ENCODE measurements around the gene AGFG2.
A peak's percentile ranks its signal among the peaks of the same experiment; 100 is the strongest.

The AGFG2 gene

DNA sequence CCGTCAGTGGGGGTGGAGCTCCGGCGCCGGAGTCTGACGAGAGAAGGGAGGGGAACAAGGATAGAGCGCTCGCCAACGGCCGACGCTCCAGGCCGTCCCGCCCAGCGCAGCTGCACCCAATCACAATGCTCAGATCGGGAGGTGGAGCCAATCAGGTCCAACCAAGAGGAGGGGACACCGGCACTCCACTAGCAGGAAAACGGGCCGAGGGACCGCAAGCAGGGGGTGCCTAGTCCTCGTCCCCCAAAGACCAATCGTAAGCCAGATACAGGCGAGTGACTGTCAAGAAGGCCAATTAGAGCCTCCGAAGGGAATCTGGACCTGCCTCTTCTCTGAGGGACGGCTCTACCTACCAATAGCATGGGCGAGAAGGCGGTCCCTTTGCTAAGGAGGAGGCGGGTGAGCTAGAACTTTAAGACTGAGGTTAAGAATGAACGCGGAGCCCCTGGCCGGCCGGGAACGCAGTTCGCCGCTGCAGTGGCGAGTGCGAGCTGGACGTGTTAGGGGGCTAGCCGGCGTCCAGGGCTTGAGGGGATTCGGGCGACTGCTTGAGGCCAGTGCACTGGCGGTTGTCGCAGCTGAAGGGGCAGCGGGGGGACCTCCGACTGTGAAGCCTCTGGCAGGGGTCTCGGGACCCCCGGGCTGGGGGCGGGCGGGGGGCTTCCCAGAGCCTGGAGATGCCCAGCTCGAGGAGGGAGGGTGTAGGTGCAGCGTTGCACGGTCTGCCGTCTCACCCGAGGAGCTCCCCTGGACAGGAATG, 47.4 kb downstream of the AGFG2 start, which contains the start of gene FBXO24:
FBXO24 (plus strand) TSS at position 63 of the 760 bp plus-strand sequence; CDS start at position 361, 298 bp downstream.
- DNase-seq (ENCODE audit: low read depth): peak; percentile 98

DNA sequence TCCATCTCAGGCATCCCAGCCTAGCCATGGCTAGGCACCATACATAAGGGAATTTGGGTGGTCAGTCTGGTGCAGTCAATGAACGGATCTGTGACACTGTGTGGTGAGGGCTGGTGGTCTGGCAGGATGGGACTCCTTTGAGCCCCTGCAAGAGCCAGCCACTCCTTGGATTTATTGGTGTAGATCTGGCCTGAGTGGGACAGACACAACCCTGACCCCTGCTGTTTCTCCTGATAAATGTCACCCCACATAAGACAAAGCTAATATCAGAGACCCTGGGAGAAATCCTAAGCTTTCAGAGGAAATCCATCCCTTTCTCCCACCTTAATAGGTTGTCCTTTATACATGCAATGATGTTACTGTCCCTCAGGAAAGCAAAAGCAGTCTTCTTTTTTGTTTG, 49.4 kb downstream of the AGFG2 start:
- no peak for DNase-seq (ENCODE audit: low read depth)

GRCh38 chr7:100589341-100589947, 50.4 kb downstream of the AGFG2 start:
- DNase-seq (ENCODE audit: low read depth): no peak

DNA sequence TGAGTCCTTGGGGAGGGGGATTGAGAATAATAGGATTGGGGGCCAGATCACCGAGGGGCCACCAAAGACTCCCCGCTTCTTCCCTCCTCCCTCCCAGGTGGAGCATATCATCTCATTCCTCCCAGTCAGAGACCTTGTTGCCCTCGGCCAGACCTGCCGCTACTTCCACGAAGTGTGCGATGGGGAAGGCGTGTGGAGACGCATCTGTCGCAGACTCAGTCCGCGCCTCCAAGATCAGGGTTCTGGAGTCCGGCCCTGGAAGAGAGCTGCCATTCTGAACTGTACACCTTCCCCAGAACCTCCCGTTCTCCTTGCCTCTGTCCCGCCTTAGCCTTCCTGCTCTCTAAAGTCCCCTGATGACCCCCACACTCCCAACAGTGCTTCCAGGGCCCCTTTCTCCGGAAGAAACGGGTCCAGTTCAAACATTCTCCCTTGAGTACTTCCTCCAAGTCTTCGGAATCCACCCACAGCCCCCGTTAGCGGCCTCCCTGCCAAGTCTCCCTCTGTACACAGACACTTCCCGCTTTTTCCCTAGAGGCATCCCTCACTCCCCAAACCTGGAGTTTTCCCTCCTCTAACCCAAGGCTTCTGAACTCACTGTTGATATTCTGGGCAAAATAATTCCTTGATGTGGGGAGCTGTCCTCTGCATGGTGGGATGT, 51.2 kb downstream of the AGFG2 start:
- DNase-seq (ENCODE audit: low read depth): no peak

DNA sequence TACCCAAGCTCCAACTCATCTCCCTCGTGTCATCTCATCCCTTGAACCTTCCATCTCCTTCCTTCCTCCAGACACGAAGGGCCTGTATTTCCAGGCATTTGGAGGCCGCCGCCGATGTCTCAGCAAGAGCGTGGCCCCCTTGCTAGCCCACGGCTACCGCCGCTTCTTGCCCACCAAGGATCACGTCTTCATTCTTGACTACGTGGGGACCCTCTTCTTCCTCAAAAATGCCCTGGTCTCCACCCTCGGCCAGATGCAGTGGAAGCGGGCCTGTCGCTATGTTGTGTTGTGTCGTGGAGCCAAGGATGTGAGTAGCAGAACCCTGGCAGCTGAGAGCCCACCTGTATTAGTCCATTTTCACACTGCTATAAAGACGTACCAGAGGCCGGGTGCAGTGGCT, 52.6 kb downstream of the AGFG2 start:
- DNase-seq (ENCODE audit: low read depth): no peak

GRCh38 chr7:100595188-100595587, 56.2 kb downstream of the AGFG2 start:
- no peak for DNase-seq (ENCODE audit: low read depth)

DNA sequence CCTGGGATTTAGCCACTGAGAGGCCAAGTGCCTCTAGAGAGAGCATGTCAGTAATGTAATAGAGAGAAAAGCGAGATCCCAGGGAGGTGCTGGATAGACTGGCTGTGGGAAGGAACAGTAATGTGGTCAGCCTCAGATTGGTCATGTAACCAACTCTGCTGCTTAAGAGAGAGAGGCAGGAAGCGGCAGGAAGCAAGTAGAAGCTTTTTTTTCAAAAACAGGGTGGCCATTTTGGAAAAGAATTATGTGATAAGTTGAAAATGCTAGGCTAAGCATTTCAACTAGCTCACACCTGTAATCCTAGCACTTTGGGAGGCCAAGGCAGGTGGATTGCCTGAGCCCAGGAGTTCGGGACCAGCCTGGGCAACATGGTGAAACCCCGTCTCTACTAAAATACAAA, 59.4 kb downstream of the AGFG2 start:
- no peak for DNase-seq (ENCODE audit: low read depth)

DNA sequence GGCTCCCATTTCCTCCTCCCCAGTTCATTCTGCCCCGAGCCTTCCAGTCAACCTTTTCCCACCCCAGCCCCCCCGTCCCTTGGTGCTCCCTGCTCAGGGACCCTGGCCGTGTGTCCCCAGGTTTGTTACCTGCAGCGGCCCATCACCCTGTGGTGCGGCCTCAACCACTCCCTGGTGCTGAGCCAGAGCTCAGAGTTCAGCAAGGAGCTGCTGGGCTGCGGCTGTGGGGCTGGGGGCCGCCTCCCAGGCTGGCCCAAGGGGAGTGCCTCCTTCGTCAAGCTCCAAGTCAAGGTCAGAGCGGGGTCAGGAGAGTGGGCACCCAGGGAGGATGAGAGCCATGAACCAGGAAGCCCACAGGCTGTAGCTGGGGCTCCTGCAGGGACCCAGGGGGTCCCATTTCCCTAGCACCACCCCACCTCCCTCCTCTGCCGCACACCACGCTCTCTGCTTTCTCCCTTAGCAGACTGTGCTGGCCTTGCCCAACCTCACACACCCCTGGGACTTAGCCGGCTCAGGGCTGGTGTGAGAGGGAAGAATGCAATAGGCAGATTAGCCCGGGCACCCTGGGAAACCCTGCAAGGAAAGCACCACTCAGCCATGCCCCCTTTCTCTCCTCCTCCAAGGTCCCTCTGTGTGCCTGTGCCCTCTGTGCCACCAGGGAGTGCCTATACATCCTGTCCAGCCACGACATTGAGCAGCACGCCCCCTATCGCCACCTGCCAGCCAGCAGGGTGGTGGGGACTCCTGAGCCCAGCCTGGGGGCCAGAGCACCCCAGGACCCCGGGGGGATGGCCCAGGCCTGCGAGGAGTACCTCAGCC, 61.1 kb downstream of the AGFG2 start:
- no peak for DNase-seq (ENCODE audit: low read depth)

GRCh38 chr7:100600730-100601038, 61.7 kb downstream of the AGFG2 start:
- DNase-seq (ENCODE audit: low read depth): no peak

- DNase-seq (ENCODE audit: low read depth): no peak
Measured at GRCh38 chr7:100602889-100603725, 64.1 kb downstream of the AGFG2 start.

GRCh38 chr7:100603726-100604027, 64.7 kb downstream of the AGFG2 start:
- no peak for DNase-seq (ENCODE audit: low read depth)

- peak; percentile 77 for DNase-seq (ENCODE audit: low read depth)
Measured at GRCh38 chr7:100604028-100604975, 65.3 kb downstream of the AGFG2 start.

GRCh38 chr7:100604976-100605911, 66.2 kb downstream of the AGFG2 start:
- DNase-seq (ENCODE audit: low read depth): peak; percentile 40

DNA sequence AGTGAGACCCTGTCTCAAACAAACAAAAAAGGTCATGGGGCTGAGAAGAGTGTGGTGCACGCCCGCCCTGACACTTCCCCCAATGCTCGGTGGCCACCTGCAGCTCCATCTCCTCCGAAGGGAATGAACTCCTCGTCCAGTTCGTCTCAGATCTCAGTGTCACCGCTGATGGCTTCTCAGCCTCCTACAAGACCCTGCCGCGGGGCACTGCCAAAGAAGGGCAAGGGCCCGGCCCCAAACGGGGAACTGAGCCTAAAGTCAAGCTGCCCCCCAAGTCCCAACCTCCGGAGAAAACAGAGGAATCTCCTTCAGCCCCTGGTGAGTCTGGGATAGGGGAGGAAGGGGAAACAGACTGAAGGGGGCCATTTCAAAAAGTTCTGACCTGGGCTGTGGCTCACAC, 67.3 kb downstream of the AGFG2 start:
- no peak for DNase-seq (ENCODE audit: low read depth)

GRCh38 chr7:100607111-100607510, 68.1 kb downstream of the AGFG2 start:
- DNase-seq (ENCODE audit: low read depth): no peak

GRCh38 chr7:100609958-100610357, 71.0 kb downstream of the AGFG2 start:
- no peak for DNase-seq (ENCODE audit: low read depth)

DNA sequence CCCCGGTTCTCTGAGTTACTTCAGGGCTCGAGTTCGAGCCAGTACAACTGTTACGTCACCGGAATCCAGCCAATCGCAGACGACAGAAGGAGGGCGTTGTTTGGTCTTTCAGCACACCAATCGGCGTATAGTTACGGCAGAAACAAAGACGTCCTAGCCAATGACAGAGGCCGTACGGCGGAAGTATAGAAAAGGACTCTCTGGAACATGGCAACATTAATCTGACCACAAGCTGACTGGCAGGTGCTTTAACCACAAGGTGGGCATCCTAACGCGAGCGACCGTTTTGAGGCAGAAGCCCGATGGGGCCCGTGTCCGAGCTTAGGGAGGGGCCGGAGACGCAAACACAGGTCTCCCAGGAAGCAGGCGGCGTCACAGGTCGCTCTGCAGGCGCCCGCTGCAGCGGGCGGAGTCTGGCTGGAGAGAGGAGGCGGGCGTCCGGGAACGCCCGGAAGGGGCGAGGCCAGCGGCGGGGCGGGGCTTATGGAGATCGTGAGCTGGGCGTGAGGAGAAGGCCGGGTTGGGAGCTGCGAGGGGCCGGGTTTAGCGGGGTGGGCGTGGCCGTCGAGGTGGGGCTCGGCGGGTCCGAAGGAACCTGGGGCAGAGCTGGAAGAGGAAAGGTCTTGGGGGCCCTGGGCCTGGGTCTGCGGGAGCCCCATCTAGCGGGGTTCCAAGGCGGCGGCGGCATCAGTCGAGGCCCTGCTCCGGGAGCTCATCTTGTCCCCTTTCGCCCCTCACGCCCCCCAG, 73.2 kb downstream of the AGFG2 start, which contains the start of gene MOSPD3:
MOSPD3 (plus strand) TSS at position 558 of the 747 bp plus-strand sequence. CDS start 252 bp downstream, outside the sequence.
- DNase-seq (ENCODE audit: low read depth): peak; percentile 99

- DNase-seq (ENCODE audit: low read depth): peak; percentile 15
Measured at GRCh38 chr7:100612730-100613390, 73.9 kb downstream of the AGFG2 start.
